Measurements from ENCODE around the gene CEP135.

CEP135 gene

DNA sequence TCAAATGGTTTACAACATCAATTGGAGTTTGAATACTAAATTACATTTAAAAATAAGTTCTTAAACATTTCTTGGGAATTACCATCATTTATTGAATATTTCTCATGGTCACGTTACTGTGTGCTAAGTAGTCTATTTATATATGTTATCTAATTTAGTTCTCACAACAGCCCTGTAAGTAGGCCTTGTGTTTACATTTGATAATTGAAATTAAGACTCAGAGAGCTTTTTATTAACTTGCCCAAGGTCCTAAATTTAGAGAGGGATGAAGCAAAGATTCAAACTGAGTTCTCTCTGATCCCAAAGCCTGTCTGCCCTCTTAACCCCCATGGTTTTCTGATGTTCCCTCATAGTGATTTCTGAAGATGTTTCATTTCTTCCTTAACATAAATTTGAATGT lies 103.7 kb downstream of the CEP135 start:
- H3K36me3 ChIP-seq (replicated peaks; ENCODE audit: insufficient read depth, low read length): no peaks in the 10 kb centered on the region
- no peak overlapping the region for H3K9ac ChIP-seq (ENCODE audit: low read length)
- H4K20me1 ChIP-seq (ENCODE audit: insufficient read depth, low read length): no peaks in the 10 kb centered on the region
- H3K9me2 ChIP-seq (replicated peaks; ENCODE audit: insufficient read depth, low read length): no peaks in the 10 kb centered on the region
- no peaks in the 10 kb centered on the region for H3K27me3 ChIP-seq (replicated peaks; ENCODE audit: insufficient read depth, low read length)
- no peak overlapping the region for H3K4me2 ChIP-seq (ENCODE audit: low read depth, low read length)
- no peaks in the 10 kb centered on the region for H3K79me2 ChIP-seq (ENCODE audit: low read length)
- peaks cover 5% of the 10 kb centered on the region for H3K4me1 ChIP-seq (ENCODE audit: low read length)
- H2AFZ ChIP-seq (ENCODE audit: low read length): no peak overlapping the region
- peaks cover 5% of the 10 kb centered on the region; the same call in 1 of the 2 replicates for H3F3A ChIP-seq (ENCODE audit: insufficient read depth, low read length)
- no peak for DNase-seq
- no peak overlapping the region for H3K27ac ChIP-seq (ENCODE audit: low read length)
- no peak overlapping the region for H3K4me3 ChIP-seq (ENCODE audit: low read length)
- H3K9me3 ChIP-seq (replicated peaks; ENCODE audit: insufficient read depth, low read length): no peaks in the 10 kb centered on the region
- TF ChIP-seq EZH2 (optimal IDR thresholded peaks at IDR 0.05; ENCODE audit: low read depth, low read length) (no peak), EZH2phosphoT487 (IDR thresholded peaks at IDR 0.05; ENCODE audit: low read length) (no peak)
- TF ChIP-seq, protein P1, sequence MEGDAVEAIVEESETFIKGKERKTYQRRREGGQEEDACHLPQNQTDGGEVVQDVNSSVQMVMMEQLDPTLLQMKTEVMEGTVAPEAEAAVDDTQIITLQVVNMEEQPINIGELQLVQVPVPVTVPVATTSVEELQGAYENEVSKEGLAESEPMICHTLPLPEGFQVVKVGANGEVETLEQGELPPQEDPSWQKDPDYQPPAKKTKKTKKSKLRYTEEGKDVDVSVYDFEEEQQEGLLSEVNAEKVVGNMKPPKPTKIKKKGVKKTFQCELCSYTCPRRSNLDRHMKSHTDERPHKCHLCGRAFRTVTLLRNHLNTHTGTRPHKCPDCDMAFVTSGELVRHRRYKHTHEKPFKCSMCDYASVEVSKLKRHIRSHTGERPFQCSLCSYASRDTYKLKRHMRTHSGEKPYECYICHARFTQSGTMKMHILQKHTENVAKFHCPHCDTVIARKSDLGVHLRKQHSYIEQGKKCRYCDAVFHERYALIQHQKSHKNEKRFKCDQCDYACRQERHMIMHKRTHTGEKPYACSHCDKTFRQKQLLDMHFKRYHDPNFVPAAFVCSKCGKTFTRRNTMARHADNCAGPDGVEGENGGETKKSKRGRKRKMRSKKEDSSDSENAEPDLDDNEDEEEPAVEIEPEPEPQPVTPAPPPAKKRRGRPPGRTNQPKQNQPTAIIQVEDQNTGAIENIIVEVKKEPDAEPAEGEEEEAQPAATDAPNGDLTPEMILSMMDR (IDR thresholded peaks at IDR 0.05; ENCODE audit: low read length): no peak

DNA sequence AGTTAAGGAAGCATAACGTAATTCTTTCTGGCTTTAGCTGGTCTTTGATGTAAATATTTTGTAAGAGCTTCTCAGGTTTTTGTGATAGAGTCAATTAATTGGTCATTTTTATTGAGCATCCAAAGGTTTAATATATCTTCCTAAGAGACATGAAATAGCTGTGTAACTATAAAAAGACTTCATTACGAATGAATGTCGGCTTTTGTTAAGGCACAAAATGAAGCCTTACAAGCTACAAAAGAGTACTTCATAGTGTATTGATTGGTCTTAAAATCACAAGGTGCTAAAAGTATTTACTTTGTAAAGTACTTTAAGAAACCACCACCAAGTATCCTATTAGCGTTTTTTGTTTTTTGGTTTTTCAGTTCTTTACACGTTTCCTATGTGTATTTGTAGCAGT lies 104.2 kb downstream of the CEP135 start:
- H4K20me1 ChIP-seq (ENCODE audit: insufficient read depth, low read length): no peaks in the 10 kb centered on the region
- no peaks in the 10 kb centered on the region for H3K27me3 ChIP-seq (replicated peaks; ENCODE audit: insufficient read depth, low read length)
- H2AFZ ChIP-seq (ENCODE audit: low read length): no peak overlapping the region
- no peaks in the 10 kb centered on the region for H3K36me3 ChIP-seq (replicated peaks; ENCODE audit: insufficient read depth, low read length)
- no peak overlapping the region for H3K27ac ChIP-seq (ENCODE audit: low read length)
- H3K9me2 ChIP-seq (replicated peaks; ENCODE audit: insufficient read depth, low read length): no peaks in the 10 kb centered on the region
- H3K79me2 ChIP-seq (ENCODE audit: low read length): no peaks in the 10 kb centered on the region
- TF ChIP-seq, protein P1 (IDR thresholded peaks at IDR 0.05; ENCODE audit: low read length): no peak
- TF ChIP-seq EZH2phosphoT487 (IDR thresholded peaks at IDR 0.05; ENCODE audit: low read length) (no peak), EZH2 (optimal IDR thresholded peaks at IDR 0.05; ENCODE audit: low read depth, low read length) (no peak)
- no peak overlapping the region for H3K4me3 ChIP-seq (ENCODE audit: low read length)
- H3F3A ChIP-seq (ENCODE audit: insufficient read depth, low read length): peaks cover 5% of the 10 kb centered on the region; the same call in 1 of the 2 replicates
- no peak overlapping the region for H3K9ac ChIP-seq (ENCODE audit: low read length)
- H3K9me3 ChIP-seq (replicated peaks; ENCODE audit: insufficient read depth, low read length): no peaks in the 10 kb centered on the region
- no peak overlapping the region for H3K4me2 ChIP-seq (ENCODE audit: low read depth, low read length)
- peaks cover 5% of the 10 kb centered on the region for H3K4me1 ChIP-seq (ENCODE audit: low read length)
- no peak for DNase-seq

DNA sequence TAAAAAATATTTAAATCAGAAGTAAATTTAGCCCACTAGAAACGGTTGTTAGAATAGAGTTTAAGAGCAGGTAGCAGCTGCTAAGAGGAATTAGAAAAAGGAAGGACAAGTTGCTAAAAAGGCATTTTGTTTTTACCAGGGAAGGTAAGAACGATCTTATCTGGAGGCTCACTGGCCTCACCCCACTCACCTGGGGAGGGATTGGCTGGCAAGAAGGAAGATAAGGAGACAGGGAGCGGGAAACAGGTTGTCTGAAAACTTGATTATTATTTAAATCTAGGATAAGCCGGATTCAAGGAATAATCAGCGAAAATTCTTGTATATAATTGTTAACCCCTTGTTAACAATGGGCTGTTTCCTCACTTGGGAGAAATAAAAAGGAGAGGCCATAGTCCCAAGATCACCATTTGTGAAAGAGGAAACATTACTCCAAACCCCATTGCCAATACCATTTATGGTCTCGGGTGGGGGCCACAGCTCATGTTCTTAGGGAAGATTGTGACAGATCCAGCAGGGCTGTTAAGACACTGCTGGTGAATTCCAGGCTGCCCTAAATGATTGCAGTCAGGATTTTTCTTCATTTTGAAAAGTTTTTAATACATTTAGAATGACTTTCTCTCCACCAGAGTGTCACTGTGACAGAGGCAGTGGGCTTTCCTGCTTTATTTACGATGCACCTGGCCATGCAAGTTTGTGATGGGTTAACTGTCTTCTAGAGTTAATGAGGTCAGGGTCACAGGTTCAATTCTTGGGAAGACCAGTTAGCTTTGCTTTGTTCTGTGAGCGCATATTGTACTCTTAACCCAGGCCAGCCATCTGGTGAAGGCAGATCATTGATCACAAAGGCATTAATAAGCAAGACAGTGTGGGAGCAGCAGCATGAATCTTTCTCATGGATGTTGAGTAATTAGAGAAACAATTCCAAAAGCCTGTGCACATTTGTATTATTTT lies 106.6 kb downstream of the CEP135 start:
- TF ChIP-seq, protein P1 (IDR thresholded peaks at IDR 0.05; ENCODE audit: low read length): no peak
- TF ChIP-seq EZH2phosphoT487 (IDR thresholded peaks at IDR 0.05; ENCODE audit: low read length) (no peak), EZH2 (optimal IDR thresholded peaks at IDR 0.05; ENCODE audit: low read depth, low read length) (no peak)
- no peaks in the 10 kb centered on the region for H4K20me1 ChIP-seq (ENCODE audit: insufficient read depth, low read length)
- no peaks in the 10 kb centered on the region for H3F3A ChIP-seq (ENCODE audit: insufficient read depth, low read length)
- no peak overlapping the region for H3K4me2 ChIP-seq (ENCODE audit: low read depth, low read length)
- H3K79me2 ChIP-seq (ENCODE audit: low read length): no peaks in the 10 kb centered on the region
- H3K9me2 ChIP-seq (replicated peaks; ENCODE audit: insufficient read depth, low read length): no peaks in the 10 kb centered on the region
- H3K9me3 ChIP-seq (replicated peaks; ENCODE audit: insufficient read depth, low read length): no peaks in the 10 kb centered on the region
- no peak overlapping the region for H3K4me3 ChIP-seq (ENCODE audit: low read length)
- no peak overlapping the region for H2AFZ ChIP-seq (ENCODE audit: low read length)
- no peaks in the 10 kb centered on the region for H3K4me1 ChIP-seq (ENCODE audit: low read length)
- no peaks in the 10 kb centered on the region for H3K27me3 ChIP-seq (replicated peaks; ENCODE audit: insufficient read depth, low read length)
- H3K36me3 ChIP-seq (replicated peaks; ENCODE audit: insufficient read depth, low read length): no peaks in the 10 kb centered on the region
- no peak for DNase-seq
- no peak overlapping the region for H3K9ac ChIP-seq (ENCODE audit: low read length)
- no peak overlapping the region for H3K27ac ChIP-seq (ENCODE audit: low read length)
